HepG2 (cell line): Measurements from ENCODE around the gene NKX2-2.

Source experiments
- CREB1 ChIP-seq, 2 experiments: fragments of 450-650 bp in 1 of 2; IDR thresholded peaks; 2 replicates each; pipeline ENCODE4 v1.6.1; 2016 to 2017; ENCODE audit warnings: control low read depth in 1 of 2, mild to moderate bottlenecking in 1 of 2, missing compliant biosample characterization in 1 of 2, missing genetic modification characterization in 1 of 2
- CTCF ChIP-seq: sonication (generic); formaldehyde crosslinking; IDR thresholded peaks from 2 replicates; pipeline ENCODE4 v1.5.0; 2020; ENCODE audit warnings: mild to moderate bottlenecking, missing genetic modification reagents, moderate library complexity
- EZH2 ChIP-seq: conservative IDR thresholded peaks from 2 replicates; pipeline ENCODE4 v1.6.1; 2012; ENCODE audit warnings: mild to moderate bottlenecking, low read depth, low read length, moderate library complexity
- FOXA1 ChIP-seq, 2 experiments: fragments of 450-650 bp in 1 of 2; sonication (generic) in 1 of 2; formaldehyde crosslinking in 1 of 2; IDR thresholded peaks; 2 replicates each; pipeline versions ENCODE4 v1.4.0 to v1.6.1; 2016 to 2020; ENCODE audit warnings: missing genetic modification reagents in 1 of 2
- NFE2 ChIP-seq: sonication (generic); formaldehyde crosslinking; IDR thresholded peaks from 2 replicates; pipeline ENCODE4 v1.4.0; 2020; ENCODE audit warnings: missing genetic modification reagents
- NFIC ChIP-seq: IDR thresholded peaks from 2 replicates; pipeline ENCODE4 v1.6.1; 2012; ENCODE audit warnings: mild to moderate bottlenecking, low read length, inconsistent platforms
- POLR2A ChIP-seq, 2 experiments: IDR thresholded peaks; 2 replicates each; pipeline ENCODE4 v1.6.1; 2011; ENCODE audit warnings: low read depth in 2 of 2, low read length in 2 of 2, mild to moderate bottlenecking in 1 of 2, moderate library complexity in 1 of 2; ENCODE audit not compliant: insufficient read depth in 1 of 2
- SETDB1 ChIP-seq: sonication (generic); formaldehyde crosslinking; IDR thresholded peaks from 2 replicates; pipeline ENCODE4 v1.5.1; 2020; ENCODE audit warnings: missing genetic modification reagents, mild to moderate bottlenecking, borderline replicate concordance
- SIN3A ChIP-seq: IDR thresholded peaks from 2 replicates; pipeline ENCODE4 v1.6.1; 2011; ENCODE audit warnings: low read depth, mild to moderate bottlenecking, control low read depth, low read length, borderline replicate concordance
- TAF1 ChIP-seq: sonication (generic); formaldehyde crosslinking; IDR thresholded peaks from 2 replicates; pipeline ENCODE4 v1.4.0; 2020; ENCODE audit warnings: missing genetic modification reagents
- ZNF317 ChIP-seq: sonication (generic); formaldehyde crosslinking; IDR thresholded peaks from 2 replicates; pipeline ENCODE4 v1.5.0; 2020; ENCODE audit warnings: mild to moderate bottlenecking, missing genetic modification reagents
- ZNF430 ChIP-seq: sonication (generic); formaldehyde crosslinking; IDR thresholded peaks from 2 replicates; pipeline ENCODE4 v1.9.0; 2021; ENCODE audit warnings: mild to moderate bottlenecking, missing genetic modification reagents

DNA sequence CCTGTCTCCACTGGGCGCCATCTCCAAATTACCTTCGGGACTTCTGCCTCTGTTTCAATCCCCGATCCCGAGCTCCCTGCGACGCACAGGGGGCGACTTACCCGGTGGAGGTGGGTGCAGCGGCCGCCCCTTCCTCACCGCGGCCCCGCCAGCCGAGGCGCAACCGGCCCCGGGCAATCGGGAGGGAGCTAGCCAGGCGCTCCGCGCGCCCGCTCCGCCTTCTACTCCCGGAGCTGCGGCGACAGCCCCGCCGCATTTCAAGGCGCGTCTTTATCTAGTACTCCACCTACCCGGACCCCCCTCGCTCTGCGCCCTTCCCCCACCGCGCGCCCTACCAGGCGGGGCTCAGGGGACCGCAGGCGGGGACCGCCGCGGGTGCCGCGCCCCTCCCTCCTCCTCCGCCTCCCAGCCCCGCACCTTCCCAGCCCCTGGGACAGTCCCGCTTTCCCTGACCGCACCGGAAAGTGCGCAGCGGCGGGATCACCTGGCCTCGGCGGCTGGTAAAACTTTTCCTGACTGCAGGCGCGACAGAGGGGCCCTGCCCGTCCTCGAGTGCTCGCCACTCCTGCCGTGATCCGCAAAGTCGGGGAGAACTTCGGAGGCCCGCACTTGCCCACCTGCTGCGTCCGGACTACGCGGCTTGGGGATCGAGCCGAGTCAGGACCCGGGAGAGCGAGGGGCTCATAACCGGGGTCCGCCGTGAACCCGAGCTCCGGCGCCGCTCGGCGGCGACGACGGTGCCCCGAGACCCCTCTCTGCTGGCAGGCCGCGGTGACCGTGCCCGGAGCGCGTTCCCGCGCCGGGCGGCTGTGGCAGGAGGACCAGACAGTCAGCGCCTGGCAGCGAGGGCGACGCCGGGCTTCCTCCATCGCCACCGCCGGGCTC lies 8.0 kb upstream of the NKX2-2 start:
- no peak for TF ChIP-seq ZNF317
- no peak for TF ChIP-seq FOXA1 (IDR thresholded peaks at IDR 0.05)
- TF ChIP-seq FOXA1 (CRISPR knock-in tag; IDR thresholded peaks at IDR 0.05): no peak
- TF ChIP-seq POLR2A (IDR thresholded peaks at IDR 0.05; ENCODE audit: insufficient read depth in 1 of 2, low read depth in 2 of 2, low read length in 2 of 2): no peak
- no peak for TF ChIP-seq SIN3A
- no peak for TF ChIP-seq ZNF430
- TF ChIP-seq CTCF (CRISPR knock-in tag): no peak
- TF ChIP-seq NFIC: no peak
- no peak for TF ChIP-seq CREB1 (IDR thresholded peaks at IDR 0.05)
- TF ChIP-seq CREB1 (CRISPR knock-in tag; IDR thresholded peaks at IDR 0.05): no peak
- TF ChIP-seq TAF1: no peak
- peak; percentile 88 for TF ChIP-seq EZH2
- TF ChIP-seq SETDB1 (CRISPR knock-in tag): no peak
- TF ChIP-seq NFE2 (CRISPR knock-in tag): no peak
